GM18517 (cell line): Measurements from ENCODE around the gene MMADHC.
A peak's percentile ranks its signal among the peaks of the same experiment; 100 is the strongest.

Source experiments
- ATAC-seq: cut with Tn5 transposase; IDR thresholded peaks from one replicate; pipeline ENCODE4 v1.9.1; 2021; ENCODE audit warnings: mild to moderate bottlenecking, moderate library complexity; ENCODE audit not compliant: unreplicated experiment

Gene MMADHC

DNA sequence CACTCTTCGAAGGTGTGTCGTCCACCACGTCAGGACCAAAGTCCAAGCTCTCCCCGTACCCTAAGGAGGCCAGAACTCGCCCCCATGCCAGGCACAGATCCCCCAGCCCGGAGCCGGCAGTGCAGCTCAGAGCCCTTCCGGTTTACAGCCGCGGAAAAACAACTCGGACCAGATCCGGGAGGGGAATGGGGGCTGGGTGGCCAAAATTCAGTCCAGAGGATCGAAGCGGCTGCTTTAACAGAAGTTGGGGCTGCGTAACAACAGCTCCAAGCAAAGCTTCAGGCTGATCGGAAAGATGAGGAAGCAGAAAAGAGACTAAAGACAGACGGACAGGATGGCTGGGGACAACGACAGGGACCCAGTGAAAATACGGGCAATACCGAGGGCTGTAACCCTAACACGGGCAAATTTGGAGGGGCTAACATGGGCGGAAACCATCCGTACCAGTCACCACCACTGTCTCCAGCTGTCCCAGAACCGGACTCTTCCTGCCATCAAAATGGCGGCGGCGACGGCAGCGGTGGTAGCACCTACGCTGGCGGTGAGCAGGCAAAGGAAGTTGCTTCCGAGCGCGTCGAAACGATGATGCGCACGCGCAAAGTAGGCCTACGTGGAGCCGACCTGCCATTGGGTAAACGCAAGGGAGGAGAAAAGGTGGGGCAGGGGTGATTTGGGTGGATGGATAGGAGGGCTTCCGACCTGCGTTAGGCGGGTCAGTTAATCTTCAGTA, at the start of gene MMADHC:
TSS of gene MMADHC (minus strand) at position 556 of the 730 bp plus-strand sequence. CDS start 678 bp downstream, outside the sequence.
- peak; percentile 98 for ATAC-seq

DNA sequence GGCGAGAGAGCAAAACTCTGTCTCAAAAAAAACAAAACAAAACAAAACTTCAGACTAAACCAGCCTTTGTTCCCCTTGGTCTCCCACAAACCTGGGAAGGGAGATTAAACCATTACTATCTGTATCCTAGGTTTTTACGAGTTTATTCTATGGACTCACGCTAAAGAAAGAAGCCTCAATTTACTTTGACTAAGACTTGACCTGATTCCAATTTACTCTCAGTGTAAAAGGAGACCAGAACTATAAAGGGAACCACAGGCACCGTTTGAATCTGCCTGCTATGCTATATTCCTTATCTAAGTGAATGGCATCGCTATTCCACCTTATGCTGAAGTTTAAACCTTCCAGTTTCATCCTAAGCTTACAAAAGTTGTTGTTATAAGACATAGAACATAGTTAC, 46.5 kb upstream of the MMADHC start:
- ATAC-seq: no peak

DNA sequence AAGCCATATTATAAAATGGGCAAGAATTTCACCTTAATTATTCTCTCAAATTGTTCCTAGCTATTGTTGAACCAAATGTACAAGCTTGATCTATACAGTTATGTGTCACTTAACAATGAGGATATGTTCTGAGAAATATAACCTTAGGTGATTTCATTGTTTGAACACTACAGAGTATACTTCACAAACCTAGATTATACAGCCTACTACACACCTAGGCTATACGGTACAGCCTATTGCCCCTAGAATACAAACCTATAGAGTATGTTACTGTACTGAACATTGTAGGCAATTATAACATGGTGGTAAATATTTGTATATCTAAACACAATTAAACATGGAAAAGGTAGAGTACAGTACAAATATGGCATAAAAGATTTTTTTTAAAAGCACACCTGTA, 42.9 kb upstream of the MMADHC start:
- ATAC-seq: no peak

DNA sequence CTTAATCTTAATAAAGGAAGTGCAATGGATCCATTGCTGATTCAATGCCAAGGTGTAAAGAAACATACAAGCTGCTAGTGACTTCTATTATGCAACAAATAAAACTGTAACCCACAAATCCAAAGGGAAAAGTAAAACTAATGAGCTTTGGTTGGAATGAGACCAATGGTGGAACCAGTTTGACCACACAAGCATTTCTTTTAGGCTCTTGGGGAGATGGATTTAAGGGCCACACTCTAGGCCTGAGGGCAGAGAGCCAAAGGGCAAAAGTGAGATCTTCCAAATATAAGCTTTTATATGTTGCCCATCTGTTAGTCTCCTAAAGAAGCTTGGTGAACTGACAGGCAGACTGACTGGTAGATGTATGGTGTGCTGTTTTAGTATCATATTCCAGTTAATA, 41.5 kb upstream of the MMADHC start:
- ATAC-seq: no peak

DNA sequence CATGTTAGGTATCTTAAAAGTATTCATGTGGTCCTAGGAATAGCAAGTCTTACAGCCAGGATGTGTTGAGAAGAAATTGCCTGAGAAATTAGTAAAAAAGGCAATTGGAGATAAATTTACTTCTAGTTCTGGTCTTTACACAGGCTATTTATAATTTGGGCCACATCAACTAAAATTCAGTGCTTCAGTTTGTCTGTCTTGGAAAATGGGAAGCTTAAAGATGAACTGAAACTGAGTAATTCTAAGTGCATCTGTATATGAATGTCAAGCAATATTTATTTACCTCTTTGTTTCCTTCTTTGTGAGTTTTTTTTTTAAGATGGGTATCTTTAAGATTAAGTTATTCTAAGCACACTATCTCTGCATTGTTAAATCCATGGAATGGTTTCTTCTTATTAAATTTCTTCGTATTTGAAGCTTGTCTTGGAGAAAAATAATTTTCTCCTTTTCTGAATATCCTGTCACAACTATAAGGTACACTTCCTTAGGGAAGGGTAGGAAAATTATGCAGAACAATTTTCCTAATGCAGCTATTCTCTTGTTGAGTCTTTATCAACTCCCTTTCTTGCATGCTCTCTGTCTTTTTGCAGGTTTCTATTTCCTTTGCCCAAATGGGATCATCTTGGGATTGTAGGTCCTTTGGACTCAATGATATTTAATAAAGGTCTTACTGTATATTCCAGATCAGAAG, 39.7 kb upstream of the MMADHC start:
- ATAC-seq: no peak

DNA sequence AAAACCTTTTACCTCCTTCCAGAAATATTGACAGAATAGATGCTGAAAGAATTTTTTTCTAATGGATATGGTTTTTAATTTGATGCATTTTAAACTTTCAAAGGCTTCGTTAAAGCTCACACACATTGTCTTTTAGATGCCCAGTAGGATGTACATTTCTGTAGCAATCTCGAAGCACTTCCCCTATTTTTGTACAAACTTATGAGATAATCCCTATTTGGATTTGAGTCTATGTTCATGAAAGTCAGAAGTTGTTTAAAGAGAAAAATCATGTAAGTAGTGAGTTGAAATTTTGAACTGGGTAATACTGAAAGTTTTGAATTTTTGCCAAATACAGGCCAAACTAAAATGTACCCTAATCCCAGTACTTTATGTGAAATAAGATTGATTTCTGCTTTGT, 38.1 kb upstream of the MMADHC start:
- no peak for ATAC-seq

DNA sequence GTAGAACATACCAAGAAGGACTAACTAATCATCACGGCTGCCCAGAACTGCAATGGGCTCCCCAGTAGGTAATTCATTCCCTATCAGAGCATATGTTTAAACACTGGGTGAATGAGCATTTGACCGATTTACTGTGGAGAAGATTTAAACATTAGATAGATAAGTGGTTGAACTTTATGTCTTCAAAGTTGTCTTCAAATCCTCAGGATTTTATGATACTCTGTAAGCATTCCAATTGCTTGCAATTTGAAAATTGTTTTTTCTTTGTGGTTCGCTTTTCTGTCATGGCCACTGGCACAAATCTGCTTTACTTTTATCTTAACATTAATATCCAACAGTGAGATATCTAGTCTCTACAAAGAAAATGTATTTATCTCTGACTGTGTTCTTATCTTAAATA, 37.7 kb upstream of the MMADHC start:
- ATAC-seq: no peak

DNA sequence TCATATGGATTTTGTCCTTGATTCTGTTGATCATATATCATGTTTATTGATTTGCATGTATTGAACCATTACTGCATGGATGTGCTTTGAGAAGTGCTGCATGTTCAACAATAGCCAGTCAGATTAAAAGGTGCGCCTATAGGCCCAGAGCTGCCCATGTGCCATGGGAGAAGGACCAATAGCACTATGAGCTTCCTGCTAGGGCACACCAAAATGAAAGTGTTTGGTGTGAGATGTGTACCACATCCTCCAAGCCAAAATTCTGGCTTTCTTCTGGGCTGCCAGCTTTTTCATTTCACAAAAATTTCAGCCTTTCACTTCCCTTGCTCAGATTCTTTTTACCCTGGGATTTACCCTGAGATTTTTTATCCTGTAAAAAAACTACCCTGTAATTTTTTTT, 34.8 kb upstream of the MMADHC start:
- ATAC-seq: no peak

DNA sequence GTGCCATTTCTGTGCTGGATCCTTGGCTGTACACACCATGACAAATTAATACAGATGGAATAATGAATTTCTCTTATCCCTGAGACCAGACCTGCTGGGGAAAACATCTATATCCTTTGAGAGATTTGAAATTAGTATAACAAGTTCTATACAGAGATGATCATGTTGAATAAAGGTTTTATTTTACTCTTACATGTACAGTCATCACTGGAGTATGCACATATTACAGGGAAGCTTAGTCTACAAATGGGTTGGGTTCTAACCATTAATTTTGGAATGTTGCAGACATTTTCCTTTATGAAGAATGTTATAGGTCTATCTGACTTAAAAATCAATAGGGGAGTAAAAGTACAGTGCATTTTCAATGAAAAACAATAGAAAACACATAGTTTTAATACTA, 29.9 kb upstream of the MMADHC start:
- no peak for ATAC-seq

DNA sequence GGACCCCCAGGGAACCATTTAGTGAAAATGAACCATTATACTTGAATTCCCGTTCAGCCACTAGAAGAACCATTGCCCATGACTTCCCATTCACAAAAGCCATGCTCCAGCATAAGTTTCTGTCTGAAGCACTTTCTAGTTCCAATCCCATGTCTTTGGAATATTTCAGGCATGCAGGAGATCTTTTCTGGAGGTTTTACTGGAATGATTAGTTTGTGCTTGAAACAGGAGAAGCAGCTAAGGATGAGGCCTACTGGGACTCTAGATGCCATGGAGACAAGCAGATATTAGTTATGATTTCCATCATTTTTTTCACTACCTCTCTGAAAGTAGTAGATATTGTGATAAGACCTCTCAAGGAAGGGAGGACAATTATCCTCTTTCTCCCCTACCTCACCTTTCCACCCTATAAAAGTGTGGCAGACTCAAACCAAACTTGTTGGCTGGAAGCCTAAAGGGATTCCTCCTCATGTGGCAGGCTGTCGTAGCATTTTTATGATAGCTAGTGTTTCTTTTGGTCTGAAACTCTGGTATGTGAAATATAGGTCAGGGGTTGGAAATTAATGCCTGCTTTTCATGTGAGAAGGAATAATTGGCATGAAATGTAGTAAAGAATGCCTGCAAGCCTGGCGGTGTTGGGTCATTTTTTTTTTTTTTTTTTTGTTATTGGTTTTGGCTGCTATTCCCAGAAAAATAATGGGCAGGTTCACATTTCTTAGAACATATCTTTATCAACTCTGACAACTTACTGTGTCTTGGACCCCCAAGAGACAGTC, 29.3 kb upstream of the MMADHC start:
- no peak for ATAC-seq

DNA sequence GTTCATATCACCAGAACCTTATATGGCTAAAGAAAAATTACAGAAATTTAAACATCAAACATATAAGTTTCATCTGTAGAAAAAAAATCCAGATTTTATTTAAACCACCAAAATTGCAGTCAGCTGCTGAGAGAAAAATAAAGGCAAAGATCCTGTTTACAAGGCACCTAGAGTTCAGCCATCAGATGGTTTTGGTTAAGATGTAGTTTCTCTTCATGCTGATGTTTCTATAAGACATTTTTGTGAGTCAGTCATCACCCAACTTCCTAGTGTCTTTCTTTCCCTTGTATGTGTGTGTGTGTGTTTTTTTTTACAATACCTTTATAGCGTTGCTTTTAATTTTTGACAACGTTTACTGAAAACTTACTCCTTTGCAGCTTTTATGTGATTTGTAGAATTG, 26.1 kb upstream of the MMADHC start:
- ATAC-seq: no peak

DNA sequence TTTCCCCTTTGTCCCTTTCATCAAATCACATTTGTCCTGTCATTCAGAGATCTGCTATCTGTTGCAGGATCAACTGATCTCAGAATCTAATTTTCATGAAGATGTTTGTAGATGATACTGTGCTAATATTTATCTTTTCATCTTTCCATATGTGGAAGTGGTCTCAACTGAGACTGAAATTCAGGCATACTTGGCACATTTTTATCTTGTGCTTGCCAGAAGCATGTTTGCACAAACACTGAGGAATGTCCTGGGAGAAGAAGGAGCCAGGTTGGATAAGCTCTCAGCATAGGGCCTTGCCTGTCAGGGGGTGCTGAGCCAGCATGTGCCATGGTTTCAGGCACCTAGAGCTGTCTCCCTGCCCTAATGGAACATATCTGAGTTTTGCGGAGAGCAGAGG, 24.5 kb upstream of the MMADHC start:
- no peak for ATAC-seq

DNA sequence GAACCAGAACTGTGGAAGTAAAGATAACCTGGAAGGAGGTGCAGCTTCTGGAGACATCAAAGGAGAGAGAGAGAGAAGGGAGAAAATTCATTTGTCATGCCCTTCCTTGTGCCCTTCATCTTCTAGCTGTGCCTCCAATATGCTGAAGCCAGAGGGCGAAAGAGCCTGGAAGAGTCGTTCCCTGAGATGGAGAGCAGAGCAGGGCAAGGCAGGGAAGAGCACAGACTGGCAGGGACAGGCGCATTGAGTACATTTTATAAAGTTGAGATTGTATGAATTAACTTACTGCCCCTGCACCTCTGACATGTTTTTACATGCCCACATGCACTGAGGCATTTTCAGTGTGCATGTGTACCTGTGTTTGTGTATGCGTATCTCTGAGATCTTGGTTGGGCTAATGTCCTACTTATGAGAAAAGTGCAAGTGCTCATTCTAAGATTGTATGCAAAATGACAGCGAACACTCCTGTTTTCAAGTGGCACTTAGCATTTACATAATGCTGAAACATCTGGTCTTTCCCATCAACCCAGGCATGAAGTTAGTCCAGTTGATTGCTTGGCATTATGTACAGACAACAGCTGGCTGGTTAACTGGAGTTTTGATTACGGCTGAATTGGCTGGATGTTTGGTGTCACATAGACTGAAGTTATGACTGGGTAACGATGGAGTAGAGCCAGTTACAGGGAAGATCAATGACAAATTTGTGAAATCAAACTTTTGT, 23.7 kb upstream of the MMADHC start:
- no peak for ATAC-seq

DNA sequence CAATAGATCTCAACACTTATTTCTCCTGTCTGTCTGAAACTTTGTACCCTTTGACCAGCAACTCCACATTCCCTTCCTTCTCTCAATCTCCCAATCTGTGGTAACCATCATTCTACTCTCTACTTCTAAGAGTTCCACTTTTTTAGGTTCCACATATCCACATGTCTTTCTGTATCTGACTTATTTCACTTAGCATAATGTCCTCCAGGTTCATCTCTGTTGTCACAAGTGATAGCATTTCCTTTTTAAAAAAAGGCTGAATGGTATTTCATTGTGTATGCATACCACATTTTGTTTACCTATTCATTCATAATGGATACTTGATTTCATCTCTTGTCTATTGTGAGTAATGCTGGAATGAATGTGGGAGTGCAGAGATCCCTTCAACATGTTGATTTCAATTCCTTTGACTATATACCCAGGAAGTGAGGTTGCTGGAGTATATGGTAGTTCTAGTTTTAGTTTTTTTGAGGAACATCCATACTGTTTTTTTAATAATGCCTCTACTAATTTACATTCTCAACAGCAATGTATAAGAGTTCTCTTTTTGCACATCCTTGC, 18.8 kb upstream of the MMADHC start:
- ATAC-seq: no peak

DNA sequence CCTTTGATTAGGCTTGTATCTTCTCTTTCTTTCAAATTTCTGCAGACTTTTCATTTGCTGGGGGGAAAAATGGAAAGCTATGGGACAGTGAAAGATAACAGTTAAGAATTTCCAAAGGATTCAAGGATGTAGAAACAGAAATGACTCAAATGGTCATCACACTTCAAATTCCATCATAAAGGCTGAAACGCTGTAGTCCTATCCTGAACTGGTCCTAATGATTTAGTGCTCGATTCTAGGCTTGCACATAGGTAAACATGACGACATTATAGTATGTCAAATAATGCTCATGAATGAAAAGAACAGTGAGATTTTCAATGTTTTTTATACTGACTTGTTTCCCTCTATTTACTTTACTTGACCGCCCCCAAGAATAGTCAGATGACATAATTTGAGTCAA, 15.7 kb upstream of the MMADHC start:
- ATAC-seq: no peak

DNA sequence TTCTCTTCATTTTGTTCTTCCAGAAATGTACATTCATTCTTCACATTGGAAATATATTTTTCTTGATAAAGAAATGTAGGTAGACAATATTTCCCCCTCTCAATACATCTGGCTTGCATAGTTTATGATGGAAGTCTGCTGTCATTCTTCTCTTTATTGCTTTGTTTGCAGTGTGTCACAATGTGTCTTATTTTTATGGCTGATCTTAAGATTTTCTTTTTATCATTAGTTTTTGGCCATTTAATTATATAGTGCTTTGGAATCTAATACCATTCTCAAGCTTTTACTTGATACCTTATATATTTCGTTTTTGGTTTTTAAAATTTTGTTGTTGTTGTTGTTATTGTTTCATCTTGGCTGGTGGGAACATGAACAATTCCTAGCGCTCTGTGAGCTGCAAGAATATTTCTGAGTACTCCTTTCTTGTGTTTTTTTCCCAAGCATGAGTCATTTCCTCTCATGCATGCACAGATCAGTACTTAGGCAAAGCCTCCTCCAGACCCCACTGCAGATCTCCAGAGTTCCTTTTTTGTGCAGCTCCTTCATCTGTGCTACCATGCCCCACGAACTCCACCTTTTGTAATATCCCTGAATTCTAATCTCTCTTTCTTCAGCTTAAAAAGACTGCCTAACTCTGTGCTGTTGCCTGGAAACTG, 13.7 kb upstream of the MMADHC start:
- no peak for ATAC-seq

DNA sequence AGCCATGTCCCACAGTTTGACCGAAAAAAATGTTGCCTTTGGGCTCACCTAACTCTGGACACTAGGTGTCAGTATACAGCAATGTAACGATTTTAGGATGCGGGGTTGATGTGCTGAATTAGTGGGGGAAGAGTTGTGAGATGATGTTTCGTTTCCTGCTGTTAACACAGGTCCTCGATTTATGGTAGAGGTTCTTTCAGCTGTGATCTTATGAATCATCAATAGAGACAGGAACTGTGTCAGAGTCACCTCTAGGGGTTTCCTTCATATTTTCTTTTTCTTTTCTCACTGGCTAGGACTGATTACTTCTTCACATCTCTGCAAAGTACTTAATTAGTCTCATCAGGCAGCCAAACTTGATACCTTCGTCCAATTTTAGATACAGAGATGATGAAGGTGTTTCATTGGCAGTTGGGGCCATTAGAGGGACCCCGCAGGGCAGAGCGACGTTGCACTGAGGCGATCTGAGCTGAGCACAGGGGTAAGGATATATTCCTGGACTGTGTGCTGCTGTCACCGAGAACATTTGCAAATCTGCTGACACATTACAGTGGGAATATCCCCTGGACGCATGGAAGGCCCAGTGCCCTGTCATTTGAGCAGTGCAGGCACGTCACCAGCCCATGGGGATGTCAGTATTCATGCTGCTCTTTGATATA, 10.2 kb upstream of the MMADHC start:
- ATAC-seq: peak; percentile 98

DNA sequence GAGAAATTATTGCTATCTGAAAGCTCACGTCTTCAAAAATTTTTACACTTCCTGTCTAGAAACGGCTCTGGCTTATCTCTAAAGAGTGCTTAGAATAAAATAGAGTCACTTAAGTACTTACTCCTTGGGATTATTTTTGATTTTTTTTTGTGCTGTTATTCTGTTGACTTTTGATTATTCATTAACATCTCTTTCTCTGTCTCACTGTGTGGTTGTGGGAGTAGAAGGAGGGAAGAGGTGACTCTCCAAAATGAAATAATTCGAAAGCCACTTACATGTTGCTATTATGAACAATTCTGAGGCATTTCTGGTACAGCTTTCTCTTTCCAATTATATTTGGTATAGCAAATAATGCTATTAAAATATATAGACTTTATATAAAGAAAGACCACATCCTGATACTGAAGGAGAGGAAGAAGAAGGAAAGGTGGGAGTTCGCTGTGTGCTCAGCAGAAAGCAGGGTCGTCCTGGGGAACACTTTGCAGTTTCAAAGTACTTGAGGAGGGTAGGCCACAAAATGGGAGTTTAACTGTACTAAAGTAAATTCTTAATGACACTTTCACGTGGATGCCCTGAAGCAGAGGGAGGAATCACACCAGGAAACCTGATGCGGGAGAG, 9.6 kb upstream of the MMADHC start:
- peak; percentile 2 for ATAC-seq

DNA sequence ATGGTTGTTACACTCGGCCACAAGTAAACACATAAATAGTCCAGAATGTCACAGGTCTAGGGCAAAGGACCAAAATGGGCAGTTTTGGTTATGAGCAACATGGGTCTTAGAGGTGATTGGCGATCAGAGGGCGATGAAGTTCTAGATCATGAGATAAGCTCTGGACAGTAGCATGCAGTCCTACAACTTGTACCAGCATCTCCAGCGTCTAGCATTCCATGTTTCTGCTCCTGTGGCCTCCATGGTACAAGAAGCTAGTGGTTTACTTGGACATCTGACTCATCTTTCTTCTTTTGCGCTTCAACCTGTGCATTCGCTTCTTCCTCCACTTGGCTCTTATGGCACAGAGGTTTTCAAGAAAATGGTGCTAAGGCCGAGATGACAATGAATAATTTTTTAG, 8.9 kb upstream of the MMADHC start:
- ATAC-seq: no peak
